Neural progenitor cell (in vitro differentiated cells): ENCODE data around the gene HBZ. TPM values are rescaled to one million over a fixed set of nuclear protein-coding genes. Genes with fewer than 3 reads are reported as not detected.

Source experiments
- DNase-seq: peaks from one replicate; pipeline ENCODE4 v3.0.0-alpha.2; 2016; ENCODE audit warnings: low spot score
- H2AFZ ChIP-seq: fragments of 200-600 bp; sonication (generic); replicated peaks from 2 replicates; pipeline ENCODE4 v1.6.1; 2016; ENCODE audit warnings: antibody characterized with exemption
- H3F3A ChIP-seq: fragments of 200-600 bp; sonication (generic); 2 replicates; pipeline ENCODE4 v1.6.1; 2016; ENCODE audit warnings: antibody characterized with exemption, low read depth
- H3K27ac ChIP-seq: fragments of 200-600 bp; sonication (generic); 2 replicates; pipeline ENCODE4 v1.5.1; 2016; ENCODE audit warnings: mild to moderate bottlenecking
- H3K27me3 ChIP-seq: fragments of 200-600 bp; sonication (generic); 2 replicates; pipeline ENCODE4 v1.6.1; 2016; ENCODE audit warnings: mild to moderate bottlenecking, moderate library complexity
- H3K36me3 ChIP-seq: fragments of 200-600 bp; sonication (generic); 2 replicates; pipeline ENCODE4 v1.5.1; 2016
- H3K4me1 ChIP-seq: fragments of 200-600 bp; sonication (generic); 2 replicates; pipeline ENCODE4 v1.6.1; 2016; ENCODE audit warnings: mixed run types
- H3K4me2 ChIP-seq: fragments of 200-600 bp; sonication (generic); 2 replicates; pipeline ENCODE4 v1.6.1; 2016
- H3K4me3 ChIP-seq: fragments of 200-600 bp; sonication (generic); 2 replicates; pipeline ENCODE4 v1.5.1; 2016
- H3K79me2 ChIP-seq: fragments of 200-600 bp; sonication (generic); 2 replicates; pipeline ENCODE4 v1.6.1; 2016; ENCODE audit warnings: low read depth
- H3K9ac ChIP-seq: fragments of 200-600 bp; sonication (generic); 2 replicates; pipeline ENCODE4 v1.6.1; 2016
- H3K9me3 ChIP-seq: fragments of 200-600 bp; sonication (generic); 2 replicates; pipeline ENCODE4 v1.5.1; 2016; ENCODE audit warnings: low read depth
- H4K20me1 ChIP-seq: fragments of 200-600 bp; sonication (generic); 2 replicates; pipeline ENCODE4 v1.6.1; 2016; ENCODE audit warnings: low read depth
- H3K27ac Mint-ChIP-seq: 3 replicates; pipeline ENCODE4 v1.8.0; 2021; ENCODE audit warnings: mixed read lengths
- H3K27me3 Mint-ChIP-seq: 2 replicates; pipeline ENCODE4 v1.8.0; 2022; ENCODE audit warnings: low read depth, mild to moderate bottlenecking, inconsistent platforms, moderate library complexity, mixed read lengths; ENCODE audit not compliant: insufficient read depth
- H3K36me3 Mint-ChIP-seq: 3 replicates; pipeline ENCODE4 v1.8.0; 2021; ENCODE audit warnings: mixed read lengths
- H3K4me1 Mint-ChIP-seq: 3 replicates; pipeline ENCODE4 v1.8.0; 2021; ENCODE audit warnings: mixed read lengths
- H3K4me3 Mint-ChIP-seq: 3 replicates; pipeline ENCODE4 v1.8.0; 2021; ENCODE audit warnings: mild to moderate bottlenecking, moderate library complexity, mixed read lengths
- H3K9me3 Mint-ChIP-seq: 3 replicates; pipeline ENCODE4 v1.8.0; 2020; ENCODE audit warnings: mixed read lengths
- EZH2 ChIP-seq: fragments of 200-600 bp; sonication (generic); IDR thresholded peaks from 2 replicates; pipeline ENCODE4 v1.6.1; 2017; ENCODE audit warnings: antibody characterized with exemption, mild to moderate bottlenecking, moderate library complexity
- EZH2phosphoT487 ChIP-seq: fragments of 200-600 bp; sonication (generic); IDR thresholded peaks from 2 replicates; pipeline ENCODE4 v1.6.1; 2017; ENCODE audit warnings: antibody characterized with exemption
- total RNA-seq: library from RNA; depleted of rRNA; stranded (reverse); fragments of >200 nt; gene quantifications from 2 replicates; pipeline ENCODE4 v1.2.3, GENCODE V29; 2015; ENCODE audit warnings: low replicate concordance
- TF ChIP-seq, protein P1 (sequence below): fragments of 200-600 bp; sonication (generic); IDR thresholded peaks from 2 replicates; pipeline ENCODE4 v1.5.1; 2017; ENCODE audit warnings: antibody characterized with exemption, mild to moderate bottlenecking

HBZ gene
- total RNA-seq, 1 donor from 2014 or later: not detected

DNA sequence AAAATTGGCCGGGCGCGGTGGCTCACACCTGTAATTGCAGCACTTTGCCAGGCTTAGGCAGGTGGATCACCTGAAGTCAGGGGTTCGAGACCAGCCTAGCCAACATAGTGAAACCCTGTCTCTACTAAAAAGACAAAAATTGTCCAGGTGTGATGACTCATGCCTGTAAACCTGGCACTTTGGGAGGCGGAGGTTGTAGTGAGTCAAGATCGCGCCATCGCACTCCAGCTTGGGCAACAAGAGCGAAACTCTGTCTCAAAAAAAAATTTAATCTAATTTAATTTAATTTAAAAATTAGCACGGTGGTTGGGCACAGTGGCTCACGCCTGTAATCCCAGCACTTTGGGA, 26.2 kb downstream of the HBZ start:
- H3K4me3 ChIP-seq: no peak overlapping the region
- Mint-ChIP-seq H3K27ac (no peak overlapping the region), H3K4me3 (peak overlapping the region; percentile 27), H3K36me3 (no peaks in the 10 kb centered on the region), H3K27me3 (peaks cover 48% of the 10 kb centered on the region), H3K4me1 (peaks cover 10% of the 10 kb centered on the region), H3K9me3 (peaks cover 2% of the 10 kb centered on the region)
- H3F3A ChIP-seq: peaks cover 42% of the 10 kb centered on the region
- H2AFZ ChIP-seq: no peak overlapping the region
- H3K9ac ChIP-seq: no peak overlapping the region
- peaks cover 61% of the 10 kb centered on the region for H4K20me1 ChIP-seq
- H3K79me2 ChIP-seq: no peaks in the 10 kb centered on the region
- no peak overlapping the region for H3K4me2 ChIP-seq
- H3K9me3 ChIP-seq: no peaks in the 10 kb centered on the region
- DNase-seq: no peak
- no peaks in the 10 kb centered on the region for H3K4me1 ChIP-seq
- H3K36me3 ChIP-seq: no peaks in the 10 kb centered on the region
- H3K27me3 ChIP-seq: peaks cover 75% of the 10 kb centered on the region
- TF ChIP-seq EZH2phosphoT487 (no peak), EZH2 (no peak)
- TF ChIP-seq, protein P1, sequence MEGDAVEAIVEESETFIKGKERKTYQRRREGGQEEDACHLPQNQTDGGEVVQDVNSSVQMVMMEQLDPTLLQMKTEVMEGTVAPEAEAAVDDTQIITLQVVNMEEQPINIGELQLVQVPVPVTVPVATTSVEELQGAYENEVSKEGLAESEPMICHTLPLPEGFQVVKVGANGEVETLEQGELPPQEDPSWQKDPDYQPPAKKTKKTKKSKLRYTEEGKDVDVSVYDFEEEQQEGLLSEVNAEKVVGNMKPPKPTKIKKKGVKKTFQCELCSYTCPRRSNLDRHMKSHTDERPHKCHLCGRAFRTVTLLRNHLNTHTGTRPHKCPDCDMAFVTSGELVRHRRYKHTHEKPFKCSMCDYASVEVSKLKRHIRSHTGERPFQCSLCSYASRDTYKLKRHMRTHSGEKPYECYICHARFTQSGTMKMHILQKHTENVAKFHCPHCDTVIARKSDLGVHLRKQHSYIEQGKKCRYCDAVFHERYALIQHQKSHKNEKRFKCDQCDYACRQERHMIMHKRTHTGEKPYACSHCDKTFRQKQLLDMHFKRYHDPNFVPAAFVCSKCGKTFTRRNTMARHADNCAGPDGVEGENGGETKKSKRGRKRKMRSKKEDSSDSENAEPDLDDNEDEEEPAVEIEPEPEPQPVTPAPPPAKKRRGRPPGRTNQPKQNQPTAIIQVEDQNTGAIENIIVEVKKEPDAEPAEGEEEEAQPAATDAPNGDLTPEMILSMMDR: no peak
- H3K27ac ChIP-seq: no peak overlapping the region

DNA sequence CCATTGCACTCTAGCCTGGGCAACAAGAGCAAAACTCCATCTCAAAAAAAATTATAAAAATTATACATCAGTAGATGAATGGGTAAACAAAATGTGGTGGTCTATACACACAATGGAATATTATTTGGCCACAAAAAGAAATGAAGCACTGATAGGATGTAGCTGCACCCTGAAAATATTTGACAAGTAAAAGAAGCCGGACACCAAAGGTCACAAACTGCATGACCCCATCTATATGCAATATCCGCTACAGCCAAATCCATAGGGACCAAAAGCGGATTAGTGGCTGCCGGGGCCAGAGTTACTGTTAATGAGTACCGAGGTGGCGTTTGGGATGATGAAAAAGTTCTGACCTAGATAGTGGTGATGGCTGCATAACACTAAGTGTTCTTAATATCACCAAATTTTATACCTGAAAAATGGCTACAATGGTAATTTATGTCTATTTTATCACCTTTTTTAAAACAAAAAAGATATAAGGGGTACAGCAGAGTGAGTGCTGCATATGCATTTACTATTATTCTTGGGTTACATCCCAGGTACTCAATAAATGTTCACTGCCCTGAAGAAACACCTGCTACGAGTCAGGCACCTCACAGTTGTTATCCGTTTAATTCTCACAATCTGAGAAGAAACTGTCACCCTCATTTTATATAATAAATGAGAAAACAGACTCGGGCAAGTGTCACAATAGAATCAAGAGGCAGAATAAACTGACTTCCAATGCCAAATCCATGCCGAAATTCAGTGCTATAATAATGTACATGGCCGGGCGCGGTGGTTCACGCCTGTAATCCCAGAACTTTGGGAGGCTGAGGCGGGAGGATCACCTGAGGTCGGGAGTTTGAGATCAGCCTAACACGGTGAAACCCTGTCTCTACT, 27.0 kb downstream of the HBZ start:
- H3K27ac ChIP-seq: no peak overlapping the region
- Mint-ChIP-seq H3K9me3 (peaks cover 2% of the 10 kb centered on the region), H3K4me1 (peaks cover 9% of the 10 kb centered on the region), H3K27ac (no peak overlapping the region), H3K4me3 (peak overlapping the region; percentile 75), H3K27me3 (peaks cover 44% of the 10 kb centered on the region), H3K36me3 (no peaks in the 10 kb centered on the region)
- H4K20me1 ChIP-seq: peaks cover 60% of the 10 kb centered on the region
- peaks cover 48% of the 10 kb centered on the region for H3F3A ChIP-seq
- no peaks in the 10 kb centered on the region for H3K79me2 ChIP-seq
- H3K9me3 ChIP-seq: no peaks in the 10 kb centered on the region
- H3K4me2 ChIP-seq: no peak overlapping the region
- H3K4me1 ChIP-seq: no peaks in the 10 kb centered on the region
- H2AFZ ChIP-seq: no peak overlapping the region
- no peak overlapping the region for H3K9ac ChIP-seq
- peaks cover 67% of the 10 kb centered on the region for H3K27me3 ChIP-seq
- TF ChIP-seq, protein P1: no peak
- H3K4me3 ChIP-seq: no peak overlapping the region
- DNase-seq: no peak
- H3K36me3 ChIP-seq: no peaks in the 10 kb centered on the region

DNA sequence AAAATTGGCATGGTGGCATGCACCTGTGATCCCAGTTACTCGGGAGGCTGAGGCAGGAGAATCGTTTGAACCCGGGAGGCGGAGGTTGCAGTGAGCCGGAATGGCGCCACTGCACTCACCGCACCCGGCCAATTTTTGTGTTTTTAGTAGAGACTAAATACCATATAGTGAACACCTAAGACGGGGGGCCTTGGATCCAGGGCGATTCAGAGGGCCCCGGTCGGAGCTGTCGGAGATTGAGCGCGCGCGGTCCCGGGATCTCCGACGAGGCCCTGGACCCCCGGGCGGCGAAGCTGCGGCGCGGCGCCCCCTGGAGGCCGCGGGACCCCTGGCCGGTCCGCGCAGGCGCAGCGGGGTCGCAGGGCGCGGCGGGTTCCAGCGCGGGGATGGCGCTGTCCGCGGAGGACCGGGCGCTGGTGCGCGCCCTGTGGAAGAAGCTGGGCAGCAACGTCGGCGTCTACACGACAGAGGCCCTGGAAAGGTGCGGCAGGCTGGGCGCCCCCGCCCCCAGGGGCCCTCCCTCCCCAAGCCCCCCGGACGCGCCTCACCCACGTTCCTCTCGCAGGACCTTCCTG, 27.7 kb downstream of the HBZ start, which contains the start of gene HBQ1:
HBQ1 (plus strand) TSS at position 359 of the 575 bp plus-strand sequence; CDS start at position 387, 28 bp downstream.
- TF ChIP-seq EZH2phosphoT487 (peak; percentile 20), EZH2 (no peak)
- TF ChIP-seq, protein P1: peak; percentile 66
- peak within 1 kb of the TSS; percentile 73 for H3K4me2 ChIP-seq
- H3K79me2 ChIP-seq: no peaks in the 10 kb centered on the region
- H4K20me1 ChIP-seq: peaks cover 55% of the 10 kb centered on the region
- Mint-ChIP-seq H3K4me1 (peaks cover 7% of the 10 kb centered on the region), H3K4me3 (peak within 1 kb of the TSS; percentile 75), H3K27ac (no peak within 1 kb of the TSS), H3K27me3 (peaks cover 36% of the 10 kb centered on the region), H3K9me3 (no peaks in the 10 kb centered on the region), H3K36me3 (no peaks in the 10 kb centered on the region)
- DNase-seq: peak; percentile 78
- H3K27ac ChIP-seq: no peak within 1 kb of the TSS
- peaks cover 60% of the 10 kb centered on the region for H3K27me3 ChIP-seq
- no peak within 1 kb of the TSS for H3K9ac ChIP-seq
- no peaks in the 10 kb centered on the region for H3K4me1 ChIP-seq
- H3K36me3 ChIP-seq: no peaks in the 10 kb centered on the region
- H3F3A ChIP-seq: peaks cover 55% of the 10 kb centered on the region
- no peaks in the 10 kb centered on the region for H3K9me3 ChIP-seq
- peak within 1 kb of the TSS; percentile 44 for H3K4me3 ChIP-seq
- H2AFZ ChIP-seq: peak within 1 kb of the TSS; percentile 2
